ENCODE data around the gene HEATR1.

GRCh38 chr1:236622407-236622806 lies 18.1 kb upstream of the HEATR1 start:
- TF ChIP-seq CTCF (IDR thresholded peaks at IDR 0.05): no peak
- no peak for TF ChIP-seq POLR2A (IDR thresholded peaks at IDR 0.05)
